ENCODE results near the gene CACNB2.

Gene CACNB2

DNA sequence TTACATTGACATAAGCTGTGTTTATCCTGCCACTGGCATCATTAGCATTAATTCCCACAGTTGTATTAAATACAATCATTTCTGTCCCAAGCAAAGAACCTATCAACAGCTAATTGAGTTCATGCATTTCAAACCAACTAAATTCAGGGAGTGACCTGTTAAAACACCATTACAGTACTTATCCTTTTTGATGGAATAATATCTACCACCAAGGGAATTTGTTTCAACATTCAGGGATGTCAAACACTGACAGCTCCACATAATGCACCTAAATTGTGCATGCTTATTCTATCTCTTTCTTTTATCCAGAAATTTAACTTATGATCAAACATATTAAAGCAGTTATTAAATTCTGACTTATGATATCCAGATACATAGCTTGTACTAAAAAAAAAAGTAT, 374.3 kb downstream of the CACNB2 start:
- no peak for DNase-seq (ENCODE audit: low read depth)

- DNase-seq (ENCODE audit: low read depth): no peak
These were observed 376.6 kb downstream of the CACNB2 start for GRCh38 chr10:18516851-18517250.

DNA sequence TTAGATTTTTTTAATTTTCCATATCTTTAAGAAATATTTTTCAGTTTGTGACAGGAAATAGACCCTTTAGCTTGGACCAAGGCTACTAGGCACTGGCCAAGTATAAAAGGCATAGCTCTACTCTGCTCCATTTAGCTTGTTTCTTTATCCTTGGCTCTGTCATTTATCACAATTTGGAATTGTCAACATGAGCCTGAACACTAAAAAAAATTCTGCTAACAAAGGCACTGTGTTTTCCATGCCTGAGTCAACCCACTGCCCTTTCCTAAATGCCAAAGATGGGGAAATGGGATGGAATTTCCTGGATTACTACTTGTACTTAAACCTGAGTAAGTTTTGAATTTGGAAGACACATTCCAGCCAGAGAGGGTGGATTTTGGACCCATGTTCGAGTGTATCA, 382.8 kb downstream of the CACNB2 start:
- DNase-seq (ENCODE audit: low read depth): peak; percentile 5

- DNase-seq (ENCODE audit: low read depth): no peak
These were observed 383.6 kb downstream of the CACNB2 start for GRCh38 chr10:18523858-18524257.

GRCh38 chr10:18527687-18528086, 387.5 kb downstream of the CACNB2 start:
- DNase-seq (ENCODE audit: low read depth): no peak

DNA sequence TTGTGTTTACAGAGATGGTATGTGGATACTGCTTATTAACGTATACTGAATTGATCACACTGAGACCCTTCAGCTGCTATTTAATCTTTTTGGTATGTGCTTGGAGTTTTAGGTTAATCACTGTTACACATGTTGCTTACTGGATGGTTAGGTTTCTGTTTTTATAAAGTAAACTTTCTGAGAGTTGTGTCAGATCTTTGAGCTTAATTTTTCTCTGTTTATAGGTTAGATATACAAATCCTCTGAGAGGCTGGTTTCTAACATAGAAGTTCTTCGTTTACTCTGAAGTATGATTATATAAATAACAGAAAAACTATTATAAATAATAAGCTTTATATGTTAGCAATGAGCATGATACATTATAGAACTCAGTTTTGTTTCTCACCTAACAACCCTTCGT, 388.1 kb downstream of the CACNB2 start:
- no peak for DNase-seq (ENCODE audit: low read depth)

- no peak for DNase-seq (ENCODE audit: low read depth)
These were observed 392.8 kb downstream of the CACNB2 start for GRCh38 chr10:18532881-18533535.

- DNase-seq (ENCODE audit: low read depth): no peak
These were observed 393.7 kb downstream of the CACNB2 start for GRCh38 chr10:18533896-18534295.

DNA sequence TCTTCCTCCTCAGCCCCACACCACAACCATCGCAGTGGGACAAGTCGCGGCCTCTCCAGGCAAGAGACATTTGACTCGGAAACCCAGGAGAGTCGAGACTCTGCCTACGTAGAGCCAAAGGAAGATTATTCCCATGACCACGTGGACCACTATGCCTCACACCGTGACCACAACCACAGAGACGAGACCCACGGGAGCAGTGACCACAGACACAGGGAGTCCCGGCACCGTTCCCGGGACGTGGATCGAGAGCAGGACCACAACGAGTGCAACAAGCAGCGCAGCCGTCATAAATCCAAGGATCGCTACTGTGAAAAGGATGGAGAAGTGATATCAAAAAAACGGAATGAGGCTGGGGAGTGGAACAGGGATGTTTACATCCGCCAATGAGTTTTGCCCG, 399.1 kb downstream of the CACNB2 start:
- DNase-seq (ENCODE audit: low read depth): no peak

GRCh38 chr10:18540195-18540594, 400.0 kb downstream of the CACNB2 start:
- no peak for DNase-seq (ENCODE audit: low read depth)

GRCh38 chr10:18542832-18543231, 402.6 kb downstream of the CACNB2 start:
- peak; percentile 47 for DNase-seq (ENCODE audit: low read depth)

- peak; percentile 33 for DNase-seq (ENCODE audit: low read depth)
These were observed 405.5 kb downstream of the CACNB2 start for GRCh38 chr10:18545621-18546305.

- no peak for DNase-seq (ENCODE audit: low read depth)
These were observed 408.9 kb downstream of the CACNB2 start for GRCh38 chr10:18549105-18549504.

- DNase-seq (ENCODE audit: low read depth): no peak
These were observed 411.2 kb downstream of the CACNB2 start for GRCh38 chr10:18551473-18551872.

DNA sequence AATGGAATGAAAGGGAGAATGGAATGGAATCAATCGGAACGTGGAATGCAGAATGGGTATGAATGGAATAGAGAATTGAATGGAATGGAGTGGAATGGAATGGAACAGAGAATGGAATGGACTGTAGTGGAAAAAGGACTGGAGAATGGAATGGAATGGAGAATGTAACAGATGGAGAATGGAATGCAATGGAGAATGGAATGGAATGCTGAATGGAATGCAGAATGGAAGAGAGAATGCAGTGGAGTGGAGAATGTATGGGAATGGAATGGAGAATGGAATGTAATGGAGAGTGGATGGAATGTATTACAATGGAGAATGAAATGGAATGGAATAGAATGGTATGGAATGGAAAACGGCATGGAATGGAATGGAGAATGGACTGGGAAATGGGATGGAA, 414.3 kb downstream of the CACNB2 start:
- peak; percentile 11 for DNase-seq (ENCODE audit: low read depth)

DNA sequence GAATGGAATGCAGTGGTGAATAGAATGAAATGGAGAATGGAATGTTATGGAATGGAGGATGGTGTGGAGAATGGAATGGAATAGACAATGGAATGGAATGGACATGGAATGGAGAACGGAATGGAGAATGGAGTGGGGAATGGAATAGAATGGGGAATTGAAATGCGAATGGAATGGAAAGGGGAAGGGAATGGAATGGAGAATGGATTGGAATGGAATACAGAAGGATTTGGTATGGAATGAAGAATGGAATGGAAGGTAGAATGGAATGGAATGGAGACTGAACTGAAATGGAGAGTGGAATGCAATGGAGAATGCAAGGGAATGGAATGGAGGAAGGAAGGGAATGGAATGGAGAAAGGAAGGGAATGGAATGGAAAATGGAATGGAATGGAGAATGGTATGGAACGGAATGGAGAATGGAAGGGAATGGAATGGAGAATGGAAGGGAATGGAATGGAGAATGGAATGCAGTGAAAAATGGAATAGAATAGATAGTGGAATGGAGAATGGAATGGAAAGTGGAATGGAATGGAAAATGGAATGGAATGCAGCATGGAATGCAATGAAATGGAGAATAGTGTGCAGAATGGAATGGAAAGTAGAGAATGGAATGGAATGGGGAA, 416.4 kb downstream of the CACNB2 start:
- no peak for DNase-seq (ENCODE audit: low read depth)

- DNase-seq (ENCODE audit: low read depth): no peak
These were observed 417.7 kb downstream of the CACNB2 start for GRCh38 chr10:18557960-18558359.

DNA sequence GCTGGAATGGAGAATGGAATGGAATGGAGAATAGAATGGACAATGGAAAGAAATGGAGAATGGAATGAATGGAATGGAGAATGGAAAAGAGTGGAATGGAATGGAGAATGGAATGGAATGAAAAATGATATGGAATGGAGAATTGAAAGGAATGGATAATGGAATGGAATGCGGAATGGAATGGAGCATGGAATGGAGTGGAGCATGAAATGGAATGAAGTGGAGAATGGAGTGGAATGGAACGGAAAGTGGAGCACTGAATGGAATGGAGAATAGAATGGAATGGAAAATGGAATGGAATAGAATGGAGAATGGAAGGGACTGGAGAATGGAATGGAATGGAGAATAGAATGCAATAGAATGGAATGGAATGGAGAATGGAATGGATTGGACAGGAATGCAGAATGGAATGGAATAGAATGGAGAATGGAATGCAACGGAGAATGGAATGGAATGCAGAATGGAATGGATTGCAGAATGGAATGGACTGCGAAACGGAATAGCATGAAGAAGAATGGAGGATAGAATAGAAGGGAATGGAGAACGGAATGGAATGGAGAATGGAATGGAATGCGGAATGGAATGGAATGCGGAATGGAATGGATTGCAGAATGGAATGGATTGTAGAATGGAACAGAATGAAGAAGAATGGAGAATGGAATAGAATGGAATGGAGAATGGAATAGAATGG, 421.8 kb downstream of the CACNB2 start:
- no peak for DNase-seq (ENCODE audit: low read depth)

GRCh38 chr10:18563003-18563726, 422.9 kb downstream of the CACNB2 start:
- no peak for DNase-seq (ENCODE audit: low read depth)

GRCh38 chr10:18565006-18565405, 424.8 kb downstream of the CACNB2 start:
- no peak for DNase-seq (ENCODE audit: low read depth)

DNA sequence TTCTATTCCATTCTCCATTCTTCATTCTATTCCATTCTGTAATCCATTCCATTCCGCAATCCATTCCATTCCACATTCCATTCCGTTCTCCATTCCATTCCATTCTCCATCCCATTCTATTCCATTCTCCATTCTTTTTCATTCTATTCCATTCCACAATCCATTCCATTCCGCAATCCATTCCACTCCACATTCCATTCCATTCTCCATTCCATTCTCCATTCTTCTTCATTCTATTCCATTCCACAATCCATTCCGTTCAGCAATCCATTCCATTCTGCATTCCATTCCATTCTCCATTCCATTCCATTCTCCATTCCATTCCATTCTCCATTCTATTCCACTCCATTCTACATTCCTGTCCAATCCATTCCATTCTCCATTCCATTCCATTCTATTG, 426.0 kb downstream of the CACNB2 start:
- DNase-seq (ENCODE audit: low read depth): no peak

DNA sequence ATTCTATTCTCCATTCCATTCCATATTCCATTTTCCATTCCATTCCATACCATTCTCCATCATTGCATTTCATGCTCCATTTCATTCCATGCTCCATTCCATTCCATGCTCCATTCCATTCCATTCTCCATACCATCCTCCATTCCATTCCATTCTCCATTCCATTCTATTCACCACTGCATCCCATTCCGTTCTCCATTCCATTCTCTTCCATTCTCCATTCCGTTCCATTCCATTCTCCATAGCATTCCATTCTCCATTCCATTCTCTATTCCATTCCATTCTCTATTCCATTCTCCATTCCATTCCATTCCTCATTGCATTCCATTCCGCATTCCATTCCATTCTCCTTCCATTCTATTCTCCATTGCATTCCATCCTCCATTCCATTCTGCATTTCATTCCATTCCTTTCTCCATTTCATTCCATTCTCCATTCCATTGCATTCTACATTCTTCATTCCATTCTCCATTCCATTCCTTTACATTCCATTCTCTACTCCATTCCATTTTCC, 427.2 kb downstream of the CACNB2 start:
- no peak for DNase-seq (ENCODE audit: low read depth)
